Measurements from ENCODE around the gene VAX1.
A peak's percentile ranks its signal among the peaks of the same experiment; 100 is the strongest.
"Not testable (repeated sequence)": the region's sequence is repeated elsewhere in the genome, so short reads cannot be mapped to it uniquely, and the experiment has no call there.

VAX1 gene, protein sequence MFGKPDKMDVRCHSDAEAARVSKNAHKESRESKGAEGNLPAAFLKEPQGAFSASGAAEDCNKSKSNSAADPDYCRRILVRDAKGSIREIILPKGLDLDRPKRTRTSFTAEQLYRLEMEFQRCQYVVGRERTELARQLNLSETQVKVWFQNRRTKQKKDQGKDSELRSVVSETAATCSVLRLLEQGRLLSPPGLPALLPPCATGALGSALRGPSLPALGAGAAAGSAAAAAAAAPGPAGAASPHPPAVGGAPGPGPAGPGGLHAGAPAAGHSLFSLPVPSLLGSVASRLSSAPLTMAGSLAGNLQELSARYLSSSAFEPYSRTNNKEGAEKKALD

DNA sequence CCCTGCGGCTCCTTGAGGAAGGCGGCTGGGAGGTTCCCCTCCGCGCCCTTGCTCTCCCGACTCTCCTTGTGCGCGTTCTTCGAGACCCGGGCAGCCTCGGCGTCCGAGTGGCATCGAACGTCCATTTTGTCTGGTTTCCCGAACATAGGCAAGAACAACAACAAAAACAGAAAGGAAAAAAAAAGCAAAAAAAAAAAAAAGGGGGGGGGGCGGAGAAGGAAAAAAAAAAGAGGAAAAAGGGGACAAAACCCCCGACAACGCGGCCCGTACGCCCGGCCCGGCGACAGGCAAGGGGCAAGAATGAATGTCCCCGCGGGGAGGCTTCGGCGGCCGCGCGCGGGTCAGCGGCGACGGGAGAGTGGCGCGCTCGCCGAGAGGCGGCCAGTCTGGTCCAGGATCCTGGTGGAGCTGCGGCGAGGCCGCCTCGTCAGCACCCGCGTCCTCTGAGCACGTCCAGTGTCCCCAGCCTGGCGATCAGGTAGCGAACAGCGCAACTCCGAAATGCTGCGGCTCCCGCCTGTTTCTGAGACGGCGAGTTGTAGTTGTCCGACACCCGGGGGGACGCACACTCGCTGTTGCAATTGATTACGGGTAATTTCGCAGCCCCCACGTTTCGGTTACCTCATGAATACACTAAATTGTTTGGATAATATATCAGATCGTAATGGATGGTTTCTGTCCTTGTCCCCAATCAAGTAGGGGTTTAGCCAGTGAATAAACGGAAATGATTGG, at the start of gene VAX1:
Gene VAX1, minus strand, starts transcription at position 360 of the 732 bp plus-strand sequence. Its CDS starts 214 bp downstream, at position 146.
- DNase-seq (ENCODE audit: low read depth) = no peak

DNA sequence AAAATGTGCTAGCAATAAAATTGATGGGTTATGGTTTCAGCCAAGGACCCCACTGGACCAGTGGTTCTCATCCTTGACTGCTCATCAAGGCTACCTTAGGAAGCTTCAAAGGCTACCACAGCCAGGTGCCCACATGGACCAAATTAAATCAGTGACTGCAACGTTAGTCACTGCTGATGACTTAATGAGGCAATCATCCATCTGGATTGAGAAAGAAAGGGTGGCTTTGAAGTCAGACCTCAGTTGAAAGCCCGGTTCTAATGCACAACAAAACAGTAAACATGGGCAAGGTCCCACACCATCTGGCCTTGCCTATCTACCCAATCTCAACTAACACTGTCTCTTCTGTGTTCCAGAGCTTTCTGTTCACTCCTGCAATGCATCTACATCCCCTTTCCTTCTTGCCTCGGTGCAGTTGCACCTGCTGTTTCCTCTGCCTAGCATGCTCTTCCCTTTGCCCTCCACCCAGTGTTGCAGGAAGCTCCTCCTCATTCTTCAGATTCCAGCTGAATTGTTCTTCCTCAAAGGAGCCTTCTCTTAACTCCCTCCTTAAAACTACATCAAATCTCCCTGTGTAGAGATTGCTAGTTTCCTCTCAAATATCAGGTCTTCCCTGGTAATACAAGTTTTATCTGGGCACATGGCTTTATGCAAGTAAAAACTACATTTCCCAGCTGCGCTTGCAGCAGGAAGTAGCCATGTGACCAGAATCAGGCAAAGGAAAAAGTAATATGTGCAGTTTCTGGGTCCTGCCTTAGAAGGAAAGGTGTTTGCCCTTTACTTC, 49.0 kb upstream of the VAX1 start:
- no peak for DNase-seq (ENCODE audit: low read depth)

DNA sequence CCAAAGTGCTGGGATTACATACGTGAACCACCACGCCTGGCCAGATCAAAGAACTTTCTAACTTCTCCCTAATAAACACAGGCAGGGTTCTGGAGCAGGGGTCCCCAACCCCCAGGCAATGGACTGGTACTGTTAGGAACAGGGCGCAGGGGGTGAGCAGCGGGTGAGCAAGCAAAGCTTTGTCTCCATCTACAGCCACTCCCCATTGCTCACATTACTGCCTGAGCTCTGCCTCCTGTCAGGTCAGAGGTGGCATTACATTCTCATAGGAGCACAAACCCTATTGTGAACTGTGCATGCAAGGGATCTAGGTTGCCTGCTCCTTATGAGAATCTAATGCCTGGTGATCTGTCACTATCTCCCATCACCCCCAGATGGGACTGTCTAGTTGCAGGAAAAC, 47.7 kb upstream of the VAX1 start:
- not testable (repeated sequence) for DNase-seq (ENCODE audit: low read depth)

DNA sequence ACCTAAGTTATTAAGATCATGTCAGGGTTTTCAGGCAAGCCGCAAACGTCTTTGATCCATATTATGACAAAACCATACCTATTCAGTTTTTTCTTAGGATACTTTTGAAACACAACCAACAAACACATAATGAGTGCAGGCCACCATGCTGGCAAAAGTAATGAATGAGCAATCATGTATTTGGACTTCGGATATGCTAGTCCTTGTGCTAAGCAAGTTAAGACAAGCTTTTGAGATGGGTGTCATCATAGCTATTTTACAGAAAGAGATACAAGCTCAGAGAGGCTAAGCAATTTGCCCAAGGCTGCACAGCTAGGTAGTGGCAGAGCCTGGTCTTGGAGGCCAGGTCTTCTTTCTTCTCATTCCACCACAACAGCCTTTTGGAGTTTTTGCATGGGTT, 46.8 kb upstream of the VAX1 start:
- DNase-seq (ENCODE audit: low read depth) = no peak

DNA sequence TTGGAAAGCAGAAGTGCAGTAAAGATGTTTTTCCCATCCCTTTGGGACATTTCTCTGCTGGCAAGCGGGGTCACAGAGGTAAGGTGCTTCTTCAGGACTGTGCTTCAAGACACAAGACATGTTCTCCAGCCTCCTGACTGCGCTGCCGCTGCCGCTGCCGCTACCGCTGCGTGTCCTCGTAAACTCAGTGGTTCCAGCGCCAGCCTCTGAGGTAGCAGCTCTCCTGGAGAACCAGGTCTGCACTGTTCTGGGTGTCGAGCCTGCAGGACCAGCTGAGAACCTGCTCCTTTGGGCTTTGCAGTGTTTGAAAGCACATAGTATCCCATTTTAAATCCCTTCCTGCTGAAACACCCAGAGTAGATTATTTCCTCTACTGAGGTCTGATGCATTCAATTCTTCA, 46.2 kb upstream of the VAX1 start:
- DNase-seq (ENCODE audit: low read depth) = no peak

DNA sequence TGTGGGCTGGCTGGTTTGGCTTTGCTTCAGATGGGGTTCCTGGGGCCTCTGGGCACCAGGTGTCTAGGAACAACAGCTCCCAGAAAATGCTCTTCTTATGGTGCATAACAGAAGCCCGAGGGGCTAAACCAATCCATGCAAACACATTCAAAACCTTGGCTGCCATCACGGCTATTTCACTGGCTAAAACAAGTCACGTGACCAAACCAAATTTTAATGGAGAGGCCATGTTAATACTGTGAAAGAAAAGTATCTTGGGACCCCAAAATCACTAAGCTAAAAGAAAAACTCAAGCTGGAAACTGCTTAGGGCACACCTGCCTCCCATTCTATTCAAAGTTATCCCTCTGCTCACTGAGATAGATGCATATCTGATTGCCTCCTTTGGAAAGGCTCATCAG, 40.1 kb upstream of the VAX1 start:
- no peak for DNase-seq (ENCODE audit: low read depth)

- DNase-seq (ENCODE audit: low read depth) = peak; percentile 34
Observed at GRCh38 chr10:117175901-117176534, 37.9 kb upstream of the VAX1 start.

DNA sequence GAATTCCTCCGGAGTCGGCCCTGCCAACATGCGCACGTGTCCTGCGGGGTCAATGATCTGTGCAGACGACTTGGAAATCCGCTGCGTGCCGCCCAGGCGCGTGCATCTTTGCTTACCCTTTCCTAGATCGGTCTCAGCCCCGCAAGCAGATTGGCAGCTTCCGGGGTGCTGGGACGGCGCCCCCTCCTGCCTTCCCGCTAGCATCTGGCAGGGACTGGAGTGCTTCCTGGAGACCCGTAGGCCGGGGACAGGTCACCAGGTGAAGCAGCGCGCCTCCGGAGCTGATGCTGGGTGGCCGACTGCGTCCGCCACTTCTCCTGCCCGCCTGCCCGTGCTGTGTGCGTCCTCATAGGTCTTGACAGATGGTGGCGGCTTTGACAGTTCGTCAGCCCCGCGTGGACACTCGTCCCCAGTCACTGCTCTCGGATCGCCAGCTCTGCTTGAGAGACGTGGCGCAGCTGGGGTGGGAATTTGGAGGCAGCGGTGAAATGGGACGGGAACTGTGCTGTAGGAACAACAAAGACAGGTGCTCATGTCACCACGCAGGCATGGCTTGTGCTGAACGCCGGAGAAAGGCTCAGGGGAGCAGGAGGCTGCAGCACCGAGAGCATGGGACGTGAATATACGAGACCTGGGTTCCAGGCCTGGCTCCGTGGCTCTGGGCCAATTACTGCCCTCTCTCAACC, 37.3 kb upstream of the VAX1 start:
- no peak for DNase-seq (ENCODE audit: low read depth)

DNA sequence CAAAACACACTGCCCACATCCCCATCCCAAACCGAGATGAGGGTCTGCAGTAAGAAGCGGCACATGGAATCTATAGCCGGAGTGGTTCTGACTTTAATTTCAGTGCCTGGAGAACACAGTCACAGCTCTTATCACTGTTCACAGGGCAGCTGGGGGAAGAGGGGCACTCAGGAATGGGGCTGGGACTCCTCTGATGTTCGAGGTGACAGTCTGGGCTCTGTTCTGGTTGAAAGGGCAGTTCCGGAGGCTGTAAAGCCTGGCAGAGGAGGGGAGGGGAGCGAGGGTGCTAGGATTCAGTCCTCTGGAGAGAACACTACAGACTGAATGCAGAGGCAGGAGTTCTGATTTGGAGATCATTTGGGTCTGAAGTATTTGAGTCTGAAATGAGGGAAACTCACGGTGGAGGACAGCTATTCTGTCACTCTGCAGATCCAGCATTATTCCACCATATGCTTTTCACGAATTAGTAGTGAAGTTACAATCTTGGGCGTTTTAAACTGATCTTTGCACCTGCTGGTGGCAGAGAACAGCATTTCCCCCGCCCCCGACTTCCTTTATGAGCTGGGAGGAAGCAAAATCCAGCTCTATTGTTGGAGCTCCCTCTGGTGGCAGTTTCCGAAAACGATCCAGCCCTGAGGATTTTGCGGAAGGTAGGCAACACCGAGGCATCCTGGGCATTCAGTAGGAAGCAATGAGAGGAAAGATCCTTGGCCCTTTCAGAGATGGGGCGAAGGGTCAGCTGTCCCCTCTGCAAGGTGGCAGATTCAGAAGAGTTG, 36.6 kb upstream of the VAX1 start:
- peak; percentile 23 for DNase-seq (ENCODE audit: low read depth)

DNA sequence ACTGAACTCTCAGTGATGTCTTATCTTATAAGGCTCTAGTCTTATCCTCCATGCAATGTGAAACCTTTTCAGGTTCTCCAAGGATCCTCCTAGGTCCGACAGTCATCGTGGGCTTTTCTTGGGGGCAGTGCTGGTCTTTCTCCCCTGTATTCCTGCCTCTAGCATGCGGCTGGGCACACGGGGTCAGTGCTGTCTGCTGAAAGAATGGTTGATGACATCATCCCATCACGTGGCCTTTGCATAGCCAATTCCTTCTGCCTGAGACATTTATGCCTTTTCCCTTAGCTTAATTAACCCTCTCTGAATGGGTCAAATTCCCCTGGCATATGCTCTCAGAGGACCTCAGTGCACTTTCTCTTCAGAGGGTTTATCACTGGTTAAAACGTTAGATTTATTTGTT, 32.2 kb upstream of the VAX1 start:
- no peak for DNase-seq (ENCODE audit: low read depth)

DNA sequence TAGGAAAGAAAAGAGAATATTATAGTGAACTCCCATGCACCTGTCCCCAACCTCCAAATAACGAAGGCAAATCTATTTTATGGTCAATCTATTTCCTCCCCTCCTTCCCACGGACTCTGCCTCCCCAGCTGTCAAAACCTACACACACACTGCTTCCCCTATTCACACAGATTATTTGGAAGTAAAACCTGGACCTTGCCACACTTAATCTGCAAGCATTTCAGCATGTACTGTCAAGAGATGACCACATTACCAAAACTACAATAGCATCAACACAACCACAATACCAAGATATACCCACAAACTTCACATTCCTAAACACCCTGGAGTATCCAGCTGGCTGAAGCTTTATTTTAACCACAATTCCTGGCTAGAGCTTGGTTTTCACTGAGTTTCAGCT, 31.4 kb upstream of the VAX1 start:
- no peak for DNase-seq (ENCODE audit: low read depth)

GRCh38 chr10:117168729-117169128, 30.7 kb upstream of the VAX1 start:
- no peak for DNase-seq (ENCODE audit: low read depth)

- no peak for DNase-seq (ENCODE audit: low read depth)
Observed at GRCh38 chr10:117167789-117168674, 30.0 kb upstream of the VAX1 start.

DNA sequence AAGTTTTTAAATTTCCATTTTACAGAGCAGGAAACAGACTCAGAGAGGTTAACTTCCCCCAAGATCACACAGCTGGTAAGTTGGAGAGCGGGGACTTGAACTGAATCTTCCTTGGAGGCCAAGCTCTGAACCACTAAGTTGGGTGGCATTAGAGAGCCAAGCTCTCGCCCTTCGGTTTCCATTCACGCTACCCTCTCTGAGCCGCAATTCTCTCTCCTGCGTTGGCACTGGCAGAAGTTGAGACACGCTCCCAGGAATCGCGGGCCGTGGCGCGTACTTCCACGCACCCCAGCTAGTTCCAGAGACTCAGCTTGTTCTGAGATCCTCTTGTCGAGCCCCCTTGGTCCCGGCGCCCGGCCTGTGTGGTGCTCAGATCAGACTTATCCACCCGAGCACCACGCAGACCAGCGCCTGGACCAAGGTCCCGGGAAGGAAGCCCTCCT, 29.3 kb upstream of the VAX1 start:
- no peak for DNase-seq (ENCODE audit: low read depth)

DNA sequence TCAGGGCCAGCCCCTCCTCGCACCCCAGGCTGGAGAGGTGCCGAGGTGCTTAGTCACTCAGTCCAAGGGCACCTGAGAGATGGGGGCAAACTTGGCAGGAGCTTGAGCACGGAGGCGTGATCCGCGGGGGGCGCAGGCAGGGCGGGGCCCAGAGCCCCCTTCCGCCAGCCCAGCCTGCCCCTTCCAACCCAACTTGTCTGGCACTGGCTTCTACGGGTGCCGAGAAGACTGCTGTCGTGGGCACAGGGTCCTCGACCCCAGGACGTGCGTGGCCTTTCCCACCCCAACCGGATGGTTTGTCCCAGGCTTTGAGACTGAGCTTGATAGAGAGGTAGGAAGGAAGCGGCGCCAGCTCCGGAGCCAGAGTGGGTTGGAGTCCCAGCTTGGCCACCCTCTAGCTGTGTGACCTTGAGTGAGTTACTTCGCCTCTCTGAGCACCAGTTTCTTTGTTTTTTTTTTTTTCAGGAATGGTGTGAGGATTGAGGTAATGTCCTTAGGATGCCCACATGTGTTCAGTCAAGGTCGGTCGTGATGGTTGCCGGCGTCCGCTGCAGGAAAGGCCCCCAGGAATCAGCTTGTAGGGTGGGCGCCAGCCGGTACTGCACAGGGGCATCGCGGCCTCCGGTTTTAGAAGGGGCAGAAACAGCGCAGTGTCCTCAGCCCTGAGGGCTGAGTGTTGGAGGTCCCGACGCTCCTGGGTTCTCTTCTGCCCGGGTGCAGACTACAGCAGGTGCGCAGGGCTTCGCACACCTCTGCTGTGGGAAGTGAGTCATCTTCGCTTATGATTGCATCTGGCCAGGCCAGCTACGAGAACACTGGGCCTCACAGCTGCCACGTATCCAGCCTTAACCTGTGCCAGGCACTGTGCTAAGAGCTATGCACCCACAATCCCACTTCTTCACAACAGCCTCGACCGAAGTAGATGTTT, 28.6 kb upstream of the VAX1 start:
- no peak for DNase-seq (ENCODE audit: low read depth)

- DNase-seq (ENCODE audit: low read depth) = no peak
Observed at GRCh38 chr10:117165538-117166417, 27.7 kb upstream of the VAX1 start.
